ENCODE data around the gene PCIF1. TPM values are rescaled to one million over a fixed set of nuclear protein-coding genes. Genes with fewer than 3 reads are reported as not detected.

Gene PCIF1
- total RNA-seq = 100 to 1,000 TPM; 100 TPM
- polyA plus RNA-seq (2013, experiment 1 of 2) = 36.4 TPM
- 44.5 TPM for polyA plus RNA-seq (2013, experiment 2 of 2)
- 11.6 to 103 (median 49.4) reads per million in 172 experiments for total RNA-seq

- intact Hi-C loops (cut with DNase I, micrococcal nuclease) = loop anchor here (1.0 to 5.0 kb wide), 9 partner anchors 38 to 472 kb away; partner anchors contain the start of genes ACOT8 (in 2 of the 2), CTSA (in 2 of the 2), NEURL2 (in 2 of the 2) and ZNF335 (in 2 of the 2)
- TF ChIP-seq CTCF (IDR thresholded peaks at IDR 0.05) = no peak
- Mint-ChIP-seq H3K36me3 (ENCODE audit: low read depth) (peaks cover 48% of the 10 kb centered on the region), H3K9me3 (no peaks in the 10 kb centered on the region), H3K27ac (peak within 1 kb of the TSS; percentile 97), H3K4me3 (peak within 1 kb of the TSS; percentile 98), H3K4me1 (ENCODE audit: low read depth) (peaks cover 34% of the 10 kb centered on the region), H3K27me3 (no peaks in the 10 kb centered on the region)
- Histone ChIP-seq H3K4me1 (ENCODE audit: insufficient read depth, low read length) (peaks cover 40% of the 10 kb centered on the region), H3K27ac (ENCODE audit: low read depth in 1 of 2, low read length in 2 of 2) (peak within 1 kb of the TSS; percentile 96 to 99), H3K4me3 (ENCODE audit: low read length) (peak within 1 kb of the TSS; percentile 100), H3K27me3 (ENCODE audit: control insufficient read depth in 1 of 2, insufficient read depth in 2 of 2, low read length in 2 of 2) (no peaks in the 10 kb centered on the region), H3K36me3 (ENCODE audit: insufficient read depth, low read length) (peaks cover 30% of the 10 kb centered on the region), H3K9me3 (ENCODE audit: control insufficient read depth in 1 of 2, insufficient read depth in 1 of 2, low read length in 2 of 2) (no peaks in the 10 kb centered on the region)
- peak; percentile 97 to 100 (median 98) for DNase-seq
- ChIA-PET POLR2A (interaction anchor here (0.8 to 6.8 kb wide), 39 partner anchors 8 to 1049 kb away, joined by 3 to 195 read pairs (median 9); partner anchors contain the start of genes ACOT8, CTSA, DNTTIP1 and ELMO2), CTCF (interaction anchor here (1.3 to 2.3 kb wide), 4 partner anchors 36 to 45 kb away, joined by 3 to 20 read pairs (median 6); partner anchors contain the start of gene ZNF335)
- ATAC-seq (ENCODE audit: poor library complexity) = peak; percentile 77
Measured at GRCh38 chr20:45934586-45935415, at the start of gene PCIF1. Gene PCIF1 (plus strand): TSS chr20:45934683. CDS start chr20:45939000, 4,317 bp downstream.

GRCh38 chr20:45886590-45887345, 47.7 kb upstream of the PCIF1 start:
- no peak overlapping the region for H3K27ac ChIP-seq (ENCODE audit: low read depth in 1 of 2, low read length in 2 of 2)
- ATAC-seq (ENCODE audit: poor library complexity) (no peak), DNase-seq (no peak)
- H3K4me3 ChIP-seq (ENCODE audit: low read length) = no peak overlapping the region
- intact Hi-C loops (cut with DNase I, micrococcal nuclease) = no loop called here
- TF ChIP-seq CTCF (IDR thresholded peaks at IDR 0.05) = no peak
- Mint-ChIP-seq H3K9me3 (no peaks in the 10 kb centered on the region), H3K4me1 (ENCODE audit: low read depth) (peaks cover 63% of the 10 kb centered on the region), H3K36me3 (ENCODE audit: low read depth) (peaks cover 46% of the 10 kb centered on the region), H3K4me3 (no peak overlapping the region), H3K27ac (no peak overlapping the region), H3K27me3 (no peaks in the 10 kb centered on the region)
- H3K36me3 ChIP-seq (ENCODE audit: insufficient read depth, low read length) = peaks cover 20% of the 10 kb centered on the region
- POLR2A ChIA-PET = interaction anchor here (1.2 kb wide), 1 partner anchor 30 kb away, joined by 3 read pairs; the partner anchor contains the start of genes ACOT8 and ZSWIM3
- H3K9me3 ChIP-seq (ENCODE audit: control insufficient read depth in 1 of 2, insufficient read depth in 1 of 2, low read length in 2 of 2) = no peaks in the 10 kb centered on the region
- H3K27me3 ChIP-seq (ENCODE audit: control insufficient read depth in 1 of 2, insufficient read depth in 2 of 2, low read length in 2 of 2) = no peaks in the 10 kb centered on the region
- CTCF ChIA-PET = interaction anchor here (1.4 kb wide), 1 partner anchor 88 kb away, joined by 3 read pairs; no protein-coding TSS in a partner anchor
- H3K4me1 ChIP-seq (ENCODE audit: insufficient read depth, low read length) = peaks cover 55% of the 10 kb centered on the region

GRCh38 chr20:45887346-45887715, 47.2 kb upstream of the PCIF1 start, which contains the start of gene SPATA25:
Gene SPATA25 (minus strand): TSS chr20:45887622. CDS start chr20:45887590, 32 bp downstream.
- H3K4me1 Mint-ChIP-seq (ENCODE audit: low read depth) = peaks cover 64% of the 10 kb centered on the region

More at GRCh38 chr20:45887346-45887715, 47.2 kb upstream of the PCIF1 start, which contains the start of gene SPATA25:
- H3K9me3 Mint-ChIP-seq = no peaks in the 10 kb centered on the region
- Histone ChIP-seq H3K36me3 (ENCODE audit: insufficient read depth, low read length) (peaks cover 20% of the 10 kb centered on the region), H3K27ac (ENCODE audit: low read depth in 1 of 2, low read length in 2 of 2) (no peak within 1 kb of the TSS), H3K4me3 (ENCODE audit: low read length) (no peak within 1 kb of the TSS), H3K9me3 (ENCODE audit: control insufficient read depth in 1 of 2, insufficient read depth in 1 of 2, low read length in 2 of 2) (no peaks in the 10 kb centered on the region), H3K4me1 (ENCODE audit: insufficient read depth, low read length) (peaks cover 58% of the 10 kb centered on the region), H3K27me3 (ENCODE audit: control insufficient read depth in 1 of 2, insufficient read depth in 2 of 2, low read length in 2 of 2) (no peaks in the 10 kb centered on the region)
- intact Hi-C loops (cut with DNase I, micrococcal nuclease) = no loop called here
- CTCF ChIA-PET = no interaction called here
- no peaks in the 10 kb centered on the region for H3K27me3 Mint-ChIP-seq
- peaks cover 42% of the 10 kb centered on the region for H3K36me3 Mint-ChIP-seq (ENCODE audit: low read depth)
- peak within 1 kb of the TSS; percentile 37 for H3K4me3 Mint-ChIP-seq
- peak within 1 kb of the TSS; percentile 13 for H3K27ac Mint-ChIP-seq
- no peak for ATAC-seq (ENCODE audit: poor library complexity)
- TF ChIP-seq CTCF (IDR thresholded peaks at IDR 0.05) = no peak
- DNase-seq = no peak
- POLR2A ChIA-PET = interaction anchor here (1.2 kb wide), 1 partner anchor 30 kb away, joined by 3 read pairs; the partner anchor contains the start of genes ACOT8 and ZSWIM3

All from CD4-positive, alpha-beta T cell (primary cell).